ENCODE results near the gene HOMER2. TPM values are rescaled to one million over a fixed set of nuclear protein-coding genes. Genes with fewer than 3 reads are reported as not detected.

HOMER2 gene
- total RNA-seq, 1 donor from 2014 or later, result 0.20 TPM

- no peak for DNase-seq (ENCODE audit: low read depth in 2 of 2)
Measured at GRCh38 chr15:82803793-82804574, 148.5 kb downstream of the HOMER2 start.

GRCh38 chr15:82802497-82802896, 150.0 kb downstream of the HOMER2 start:
- no peak for DNase-seq (ENCODE audit: low read depth in 2 of 2)

- no peak for DNase-seq (ENCODE audit: low read depth in 2 of 2)
Measured at GRCh38 chr15:82799183-82799841, 153.2 kb downstream of the HOMER2 start.

Other genes with a start within 250 kb of the HOMER2 start
- gene AP3B2, start 242.8 kb downstream of the HOMER2 start, total RNA-seq, result not detected in 2 replicates
- not detected in 2 replicates for gene FSD2, start 146.7 kb downstream of the HOMER2 start, total RNA-seq
- gene WHAMM, start 143.1 kb downstream of the HOMER2 start, total RNA-seq, result 3.9 and 6.0 TPM in 2 replicates
- 19.6 and 27.6 TPM in 2 replicates for gene RAMAC, start 33.5 kb upstream of the HOMER2 start, total RNA-seq
- gene C15orf40, start 58.9 kb upstream of the HOMER2 start, total RNA-seq, result 11.1 and 12.2 TPM in 2 replicates
- 78.0 and 94.6 TPM in 2 replicates for gene BTBD1, start 114.5 kb upstream of the HOMER2 start, total RNA-seq
- 30.9 and 51.6 TPM in 2 replicates for gene TM6SF1, start 154.9 kb upstream of the HOMER2 start, total RNA-seq

Measured in lung microvascular endothelial cell (primary cell).